HL-60 (cell line): ENCODE data around the gene INPP5B.

Source experiments
- CTCF ChIP-seq: IDR thresholded peaks from one replicate; pipeline ENCODE4 v1.5.1; 2011; ENCODE audit warnings: low read length, control low read depth, inconsistent platforms; ENCODE audit not compliant: insufficient read depth
- POLR2AphosphoS5 ChIP-seq: IDR thresholded peaks from 2 replicates; pipeline ENCODE4 v1.6.1; 2012; ENCODE audit warnings: low read depth
- TF ChIP-seq, protein P1 (sequence below): IDR thresholded peaks from 2 replicates; pipeline ENCODE4 v1.6.1; 2012; ENCODE audit warnings: low read depth; ENCODE audit not compliant: insufficient replicate concordance

GRCh38 chr1:37836788-37837187 is 110.1 kb downstream of the INPP5B start:
- TF ChIP-seq CTCF = no peak
- TF ChIP-seq, protein P1, sequence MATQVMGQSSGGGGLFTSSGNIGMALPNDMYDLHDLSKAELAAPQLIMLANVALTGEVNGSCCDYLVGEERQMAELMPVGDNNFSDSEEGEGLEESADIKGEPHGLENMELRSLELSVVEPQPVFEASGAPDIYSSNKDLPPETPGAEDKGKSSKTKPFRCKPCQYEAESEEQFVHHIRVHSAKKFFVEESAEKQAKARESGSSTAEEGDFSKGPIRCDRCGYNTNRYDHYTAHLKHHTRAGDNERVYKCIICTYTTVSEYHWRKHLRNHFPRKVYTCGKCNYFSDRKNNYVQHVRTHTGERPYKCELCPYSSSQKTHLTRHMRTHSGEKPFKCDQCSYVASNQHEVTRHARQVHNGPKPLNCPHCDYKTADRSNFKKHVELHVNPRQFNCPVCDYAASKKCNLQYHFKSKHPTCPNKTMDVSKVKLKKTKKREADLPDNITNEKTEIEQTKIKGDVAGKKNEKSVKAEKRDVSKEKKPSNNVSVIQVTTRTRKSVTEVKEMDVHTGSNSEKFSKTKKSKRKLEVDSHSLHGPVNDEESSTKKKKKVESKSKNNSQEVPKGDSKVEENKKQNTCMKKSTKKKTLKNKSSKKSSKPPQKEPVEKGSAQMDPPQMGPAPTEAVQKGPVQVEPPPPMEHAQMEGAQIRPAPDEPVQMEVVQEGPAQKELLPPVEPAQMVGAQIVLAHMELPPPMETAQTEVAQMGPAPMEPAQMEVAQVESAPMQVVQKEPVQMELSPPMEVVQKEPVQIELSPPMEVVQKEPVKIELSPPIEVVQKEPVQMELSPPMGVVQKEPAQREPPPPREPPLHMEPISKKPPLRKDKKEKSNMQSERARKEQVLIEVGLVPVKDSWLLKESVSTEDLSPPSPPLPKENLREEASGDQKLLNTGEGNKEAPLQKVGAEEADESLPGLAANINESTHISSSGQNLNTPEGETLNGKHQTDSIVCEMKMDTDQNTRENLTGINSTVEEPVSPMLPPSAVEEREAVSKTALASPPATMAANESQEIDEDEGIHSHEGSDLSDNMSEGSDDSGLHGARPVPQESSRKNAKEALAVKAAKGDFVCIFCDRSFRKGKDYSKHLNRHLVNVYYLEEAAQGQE = no peak
- TF ChIP-seq POLR2AphosphoS5 = no peak
